ENCODE measurements around the gene ZYX.

DNA sequence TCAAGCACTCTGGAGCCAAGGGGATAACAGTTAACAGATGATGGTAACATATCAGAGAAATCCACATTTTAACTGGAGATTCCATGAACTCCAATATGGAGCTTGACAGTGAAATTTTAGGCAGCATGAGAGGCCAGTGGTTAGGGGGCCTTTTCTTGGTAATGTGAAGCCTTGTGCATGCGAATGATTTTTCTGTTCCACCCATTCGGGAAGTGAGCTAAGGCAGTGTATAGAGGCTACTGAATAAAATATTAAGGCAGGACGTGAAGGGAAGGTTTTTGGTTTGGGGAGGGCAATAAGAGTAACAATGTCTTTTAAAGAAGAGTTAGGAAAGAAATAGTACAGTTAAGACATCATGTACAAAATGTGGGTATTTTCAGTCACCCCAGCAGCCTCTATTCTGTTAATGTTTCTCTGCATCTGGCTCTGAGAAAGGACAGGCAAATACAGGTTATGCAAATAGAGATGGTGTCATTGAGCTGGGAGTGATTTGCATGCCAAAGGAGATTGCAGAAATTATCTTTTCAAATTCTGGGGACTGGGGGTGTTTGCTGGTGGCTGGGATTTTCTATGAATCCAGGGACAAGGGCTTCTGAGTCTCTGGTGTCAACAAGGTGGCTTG lies 55.3 kb downstream of the ZYX start:
- TF ChIP-seq, protein P1, sequence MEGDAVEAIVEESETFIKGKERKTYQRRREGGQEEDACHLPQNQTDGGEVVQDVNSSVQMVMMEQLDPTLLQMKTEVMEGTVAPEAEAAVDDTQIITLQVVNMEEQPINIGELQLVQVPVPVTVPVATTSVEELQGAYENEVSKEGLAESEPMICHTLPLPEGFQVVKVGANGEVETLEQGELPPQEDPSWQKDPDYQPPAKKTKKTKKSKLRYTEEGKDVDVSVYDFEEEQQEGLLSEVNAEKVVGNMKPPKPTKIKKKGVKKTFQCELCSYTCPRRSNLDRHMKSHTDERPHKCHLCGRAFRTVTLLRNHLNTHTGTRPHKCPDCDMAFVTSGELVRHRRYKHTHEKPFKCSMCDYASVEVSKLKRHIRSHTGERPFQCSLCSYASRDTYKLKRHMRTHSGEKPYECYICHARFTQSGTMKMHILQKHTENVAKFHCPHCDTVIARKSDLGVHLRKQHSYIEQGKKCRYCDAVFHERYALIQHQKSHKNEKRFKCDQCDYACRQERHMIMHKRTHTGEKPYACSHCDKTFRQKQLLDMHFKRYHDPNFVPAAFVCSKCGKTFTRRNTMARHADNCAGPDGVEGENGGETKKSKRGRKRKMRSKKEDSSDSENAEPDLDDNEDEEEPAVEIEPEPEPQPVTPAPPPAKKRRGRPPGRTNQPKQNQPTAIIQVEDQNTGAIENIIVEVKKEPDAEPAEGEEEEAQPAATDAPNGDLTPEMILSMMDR (conservative IDR thresholded peaks at IDR 0.05): no peak
- TF ChIP-seq ZFX (IDR thresholded peaks at IDR 0.05): no peak

All from C4-2B (cell line).